ENCODE results near the gene NPPA. TPM values are rescaled to one million over a fixed set of nuclear protein-coding genes. Genes with fewer than 3 reads are reported as not detected.

NPPA gene
- total and polyA plus RNA-seq, 10 of the 15 experiments (the other 5 are each of a cell fraction or from before 2014, with no cell fraction given), result 0.31 to 0.39 TPM; not detected in 8

GRCh38 chr1:11874258-11874562, 26.6 kb upstream of the NPPA start (continued):
- no peak for TF ChIP-seq CREB1 (IDR thresholded peaks at IDR 0.05; ENCODE audit: low read depth)
- no peak for TF ChIP-seq CBX3 (IDR thresholded peaks at IDR 0.05; ENCODE audit: borderline replicate concordance, low read depth)
- TF ChIP-seq SMC3 (IDR thresholded peaks at IDR 0.05; ENCODE audit: borderline replicate concordance, low read length), result no peak

GRCh38 chr1:11873395-11874257, 26.0 kb upstream of the NPPA start:
- ChIA-PET RAD21 (ENCODE audit: unreplicated experiment) (no interaction called here), SMC1A (ENCODE audit: uncharacterized antibody, unreplicated experiment) (no interaction called here), POLR2A (no interaction called here), CTCF (interaction anchor here (0.9 kb wide), 1 partner anchor 12 kb away, joined by 3 read pairs; no protein-coding TSS in a partner anchor)
- Histone ChIP-seq H4K20me1 (ENCODE audit: control insufficient read depth, insufficient read depth) (no peaks in the 10 kb centered on the region), H3K9ac (ENCODE audit: control insufficient read depth, insufficient read depth, low read length) (no peak overlapping the region), H3K27ac (ENCODE audit: control insufficient read depth, insufficient read depth) (no peak overlapping the region), H3K79me2 (ENCODE audit: control insufficient read depth, insufficient read depth, low read length) (no peaks in the 10 kb centered on the region), H3K4me2 (ENCODE audit: control insufficient read depth, insufficient read depth) (no peak overlapping the region), H3K4me3 (no peak overlapping the region), H3K36me3 (ENCODE audit: control insufficient read depth in 2 of 2, insufficient read depth in 2 of 2, low read length in 1 of 2) (no peaks in the 10 kb centered on the region), H3K9me3 (replicated peaks; ENCODE audit: control insufficient read depth, insufficient read depth, low read length) (no peaks in the 10 kb centered on the region), H3K4me1 (ENCODE audit: control insufficient read depth, insufficient read depth, low read length) (no peaks in the 10 kb centered on the region), H3K27me3 (replicated peaks in 1 of 2; ENCODE audit: control insufficient read depth in 2 of 2, insufficient read depth in 2 of 2, low read length in 1 of 2) (peaks cover 0 to 1% of the 10 kb centered on the region in 2 experiments; a peak in 1 of 4 replicates), H2AFZ (ENCODE audit: control insufficient read depth, low read depth, low read length) (no peak overlapping the region)
- in situ Hi-C loops (cut with MboI), result no loop called here
- DNase-seq (ENCODE audit: low read depth, low spot score), result no peak
- intact Hi-C loops (cut with micrococcal nuclease; ENCODE audit: unreplicated experiment), result no loop called here
- no TSS peak for BruUV-seq (replicated peaks)
- 23% methylated on average over 14 of the region's 14 CpGs for WGBS (ENCODE audit: insufficient coverage, insufficient replicate concordance, low lambda C conversion rate, missing lambda C conversion rate)
- ATAC-seq, result no peak
- TF ChIP-seq IRF3 (IDR thresholded peaks at IDR 0.05) (no peak), BACH1 (IDR thresholded peaks at IDR 0.05; ENCODE audit: borderline replicate concordance) (no peak)
- no peak for FAIRE-seq

Measured in GM12878 (cell line).